Mucosa of rectum (tissue), 2 donors: ENCODE data around the gene AHCY.
A peak's percentile ranks its signal among the peaks of the same experiment; 100 is the strongest.

Experiments
- H3K27ac ChIP-seq, 2 donors: one replicate each; pipeline ENCODE4 v1.7.0; 2013; ENCODE audit warnings: inconsistent platforms in 2 of 2, low read depth in 2 of 2, low read length in 2 of 2
- H3K27me3 ChIP-seq, 2 donors: one replicate each; pipeline ENCODE4 v1.7.0; 2013; ENCODE audit warnings: low read length in 2 of 2; ENCODE audit not compliant: control insufficient read depth in 2 of 2, insufficient read depth in 2 of 2
- H3K36me3 ChIP-seq, 2 donors: one replicate each; pipeline ENCODE4 v1.7.0; 2013; ENCODE audit warnings: low read length in 2 of 2; ENCODE audit not compliant: control insufficient read depth in 2 of 2, insufficient read depth in 2 of 2
- H3K4me1 ChIP-seq, 2 donors: one replicate each; pipeline ENCODE4 v1.7.0; 2013; ENCODE audit warnings: low read length in 2 of 2, mild to moderate bottlenecking in 1 of 2; ENCODE audit not compliant: control insufficient read depth in 2 of 2, insufficient read depth in 2 of 2
- H3K4me3 ChIP-seq, 2 donors: one replicate each; pipeline ENCODE4 v1.7.0; 2013; ENCODE audit warnings: low read length in 2 of 2
- H3K9ac ChIP-seq, 2 donors: one replicate each; pipeline ENCODE4 v1.7.0; 2013; ENCODE audit warnings: low read length in 2 of 2, low read depth in 1 of 2, mild to moderate bottlenecking in 1 of 2
- H3K9me3 ChIP-seq, 2 donors: one replicate each; pipeline ENCODE4 v1.7.0; 2013; ENCODE audit warnings: low read length in 2 of 2; ENCODE audit not compliant: control insufficient read depth in 2 of 2
- donor health status: healthy.
- donor health status: Normal muscosa, but diverticular disease.

Gene AHCY

DNA sequence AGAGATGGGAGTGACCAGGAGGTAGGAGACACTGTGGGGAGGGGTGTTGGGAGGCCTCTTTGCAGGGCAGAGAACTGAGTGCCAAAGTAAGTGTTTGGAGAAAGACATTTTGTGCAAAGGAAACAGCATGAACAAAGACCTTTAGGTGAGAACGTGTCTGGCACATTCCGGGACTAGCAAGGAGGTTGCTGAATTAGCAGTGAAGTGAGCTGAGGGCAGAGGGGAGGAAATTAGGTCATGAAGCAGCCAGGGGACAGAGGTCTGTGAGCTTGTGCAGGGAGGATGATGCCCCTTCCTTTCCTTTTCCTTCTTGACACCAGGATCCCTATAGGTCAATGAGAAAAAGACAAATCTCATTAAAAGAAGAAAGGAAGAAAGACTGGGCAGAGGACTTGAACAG lies 21.4 kb upstream of the AHCY start:
- no peak overlapping the region for H3K27ac ChIP-seq
- no peaks in the 10 kb centered on the region for H3K36me3 ChIP-seq
- no peaks in the 10 kb centered on the region for H3K27me3 ChIP-seq
- H3K4me3 ChIP-seq = no peak overlapping the region
- H3K4me1 ChIP-seq = peaks cover 0 to 11% of the 10 kb centered on the region in 2 donors
- H3K9ac ChIP-seq = no peak overlapping the region
- no peaks in the 10 kb centered on the region for H3K9me3 ChIP-seq

DNA sequence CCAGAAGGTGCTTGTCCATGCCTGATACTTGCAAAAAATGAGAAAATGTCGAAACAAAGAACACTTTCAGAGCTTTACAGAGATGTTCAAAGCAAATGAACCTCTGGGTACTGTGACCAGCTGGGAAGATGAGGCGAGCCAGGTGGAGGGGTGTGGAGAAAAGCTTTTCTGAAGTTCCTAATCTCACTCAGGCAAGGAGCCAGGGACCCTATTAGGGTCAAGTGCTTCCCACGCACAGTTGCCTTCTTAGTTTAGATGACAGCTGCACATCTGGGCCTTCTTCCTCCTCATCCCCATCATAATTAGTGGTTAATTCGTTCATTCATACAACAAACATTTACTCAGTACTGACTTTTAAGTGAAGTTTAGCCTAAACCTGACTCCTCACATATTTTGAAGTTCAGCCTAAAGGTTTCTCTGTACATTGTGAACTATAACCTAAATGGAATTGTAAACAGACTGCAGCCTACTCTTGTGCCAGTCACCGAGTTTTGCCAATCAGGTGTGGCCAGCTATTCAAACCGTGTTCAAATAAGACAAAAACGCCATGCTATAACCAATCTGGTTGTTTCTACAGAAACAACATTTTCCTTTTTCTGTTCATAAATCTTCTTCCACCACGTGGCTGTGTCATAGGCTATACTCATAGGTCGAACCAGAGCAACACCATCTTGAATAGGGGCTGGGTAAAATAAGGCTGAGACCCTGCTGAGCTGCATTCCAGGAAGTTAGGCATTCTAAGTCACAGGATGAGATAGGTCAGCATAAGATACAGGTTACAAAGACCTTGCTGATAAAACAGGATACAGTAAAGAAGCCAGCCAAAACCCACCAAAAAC lies 19.3 kb upstream of the AHCY start:
- no peaks in the 10 kb centered on the region for H3K9me3 ChIP-seq
- no peak overlapping the region for H3K9ac ChIP-seq
- no peaks in the 10 kb centered on the region for H3K27me3 ChIP-seq
- H3K27ac ChIP-seq = no peak overlapping the region
- no peaks in the 10 kb centered on the region for H3K36me3 ChIP-seq
- no peak overlapping the region for H3K4me3 ChIP-seq
- H3K4me1 ChIP-seq = peaks cover 0 to 11% of the 10 kb centered on the region in 2 donors

DNA sequence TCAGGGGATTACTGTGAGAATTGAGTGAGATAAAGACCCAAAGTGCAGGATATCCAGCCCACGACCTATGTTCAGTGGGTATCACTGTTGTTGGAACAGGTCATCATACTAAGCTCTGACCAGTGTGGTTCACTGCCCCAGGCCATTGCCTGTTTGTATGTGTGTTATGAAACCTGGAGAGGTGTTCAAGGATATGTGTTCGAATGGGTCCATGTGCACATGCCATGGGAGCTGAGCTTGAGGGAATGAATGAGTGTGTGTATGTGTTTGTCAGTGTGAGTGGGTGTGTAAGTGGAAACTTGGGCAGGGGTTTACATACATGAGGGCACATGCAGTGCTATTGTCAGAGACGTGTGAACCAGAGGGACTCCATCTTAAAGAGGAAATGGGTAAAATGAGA lies 17.7 kb upstream of the AHCY start:
- no peaks in the 10 kb centered on the region for H3K36me3 ChIP-seq
- H3K27me3 ChIP-seq = no peaks in the 10 kb centered on the region
- no peaks in the 10 kb centered on the region for H3K9me3 ChIP-seq
- H3K4me3 ChIP-seq = no peak overlapping the region
- H3K9ac ChIP-seq = no peak overlapping the region
- H3K27ac ChIP-seq = no peak overlapping the region
- peaks cover 0 to 11% of the 10 kb centered on the region in 2 donors for H3K4me1 ChIP-seq

DNA sequence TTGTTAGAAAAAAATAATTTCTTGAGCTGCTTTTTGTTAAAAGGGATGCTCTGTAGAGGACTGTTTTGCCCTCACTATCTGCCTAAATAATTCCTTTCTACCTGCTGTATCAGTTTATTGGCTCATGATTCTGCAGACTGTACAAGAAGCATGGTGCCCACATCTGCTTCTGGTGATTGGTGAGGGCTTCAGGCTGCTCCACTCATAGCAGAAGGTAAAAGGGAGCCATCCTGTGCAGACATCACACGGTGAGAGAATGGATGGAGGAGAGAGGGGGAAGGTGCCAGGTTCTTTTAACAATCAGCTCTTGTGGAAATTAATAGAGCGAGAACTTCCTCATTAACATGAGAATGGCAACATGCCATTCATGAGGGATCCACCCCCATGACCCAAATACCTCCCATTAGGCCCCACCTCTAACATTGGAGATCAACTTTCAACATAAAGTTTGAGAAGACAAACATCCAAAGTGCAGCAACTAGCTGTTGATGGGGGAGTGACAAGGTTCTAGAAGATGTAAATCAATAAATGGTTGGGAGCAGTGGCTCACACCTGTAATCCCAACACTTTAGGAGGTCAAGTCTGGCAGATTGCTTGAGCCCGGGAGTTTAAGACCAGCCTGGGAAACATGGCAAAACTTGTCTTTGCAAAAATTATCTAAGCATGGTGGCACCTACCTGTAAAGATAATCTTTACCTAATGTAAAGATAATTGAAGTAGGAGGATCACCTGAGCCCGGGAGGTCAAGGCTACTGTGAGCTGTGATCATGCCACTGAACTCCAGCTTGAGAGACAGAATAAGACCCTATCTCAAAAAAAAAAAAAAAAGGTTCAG lies 15.7 kb upstream of the AHCY start:
- Histone ChIP-seq H3K4me3 (no peak overlapping the region), H3K36me3 (no peaks in the 10 kb centered on the region), H3K4me1 (peaks cover 0 to 11% of the 10 kb centered on the region in 2 donors), H3K9me3 (no peaks in the 10 kb centered on the region), H3K27ac (no peak overlapping the region), H3K9ac (no peak overlapping the region), H3K27me3 (no peaks in the 10 kb centered on the region)

DNA sequence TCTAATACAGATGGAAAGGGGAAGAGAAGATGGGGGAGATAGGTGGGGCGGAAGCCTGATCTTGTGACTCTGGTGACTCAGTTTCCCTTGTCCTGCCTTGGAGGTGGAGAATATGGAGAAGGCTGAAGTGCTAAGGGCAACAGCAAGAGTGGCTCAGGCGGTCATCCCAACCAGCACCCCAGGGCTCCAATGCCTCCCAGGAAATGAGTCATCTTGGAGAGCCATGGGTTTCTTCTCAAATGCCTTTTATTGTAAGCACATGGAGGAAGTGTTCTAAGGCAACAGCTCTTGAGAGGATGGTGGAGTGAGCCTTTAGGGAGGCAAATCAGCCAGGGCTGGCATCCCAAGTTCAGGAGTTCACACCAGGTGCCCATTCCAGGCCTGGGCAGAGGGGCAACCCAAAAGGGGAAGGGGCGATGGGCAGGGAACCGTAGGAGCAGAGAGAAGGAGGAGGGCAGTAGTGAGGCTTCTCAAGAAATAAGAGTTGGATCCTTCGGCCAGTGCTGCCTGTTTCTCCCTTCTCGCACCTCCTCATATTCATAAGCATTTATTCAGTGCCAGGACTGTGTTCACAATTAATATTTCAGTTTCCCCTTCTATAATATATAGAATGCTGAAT lies 13.2 kb upstream of the AHCY start:
- no peak overlapping the region for H3K4me3 ChIP-seq
- H3K9ac ChIP-seq = no peak overlapping the region
- no peaks in the 10 kb centered on the region for H3K36me3 ChIP-seq
- H3K27ac ChIP-seq = no peak overlapping the region
- no peaks in the 10 kb centered on the region for H3K9me3 ChIP-seq
- peaks cover 12 to 13% of the 10 kb centered on the region in 2 donors for H3K4me1 ChIP-seq
- peaks cover 0 to 3% of the 10 kb centered on the region in 2 donors for H3K27me3 ChIP-seq

DNA sequence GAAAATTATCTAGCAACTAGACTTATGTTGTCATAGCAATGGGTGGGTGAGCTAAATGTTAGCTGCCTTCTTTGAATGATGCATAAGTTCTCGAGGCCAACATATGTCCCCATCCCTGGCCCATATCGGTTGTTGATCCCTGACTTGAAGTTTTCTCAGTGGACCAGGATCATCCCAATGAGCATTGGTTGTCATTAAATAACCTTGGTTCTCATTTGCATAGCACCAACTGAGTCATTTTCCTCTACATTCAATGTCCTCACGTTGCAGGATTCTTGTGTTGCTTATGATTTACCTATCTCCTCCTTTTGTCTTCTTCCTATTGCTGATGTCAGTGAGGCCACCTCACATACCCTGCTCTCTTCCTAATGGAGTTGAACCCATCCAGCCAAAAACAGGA lies 12.1 kb upstream of the AHCY start:
- H3K9me3 ChIP-seq = no peaks in the 10 kb centered on the region
- no peak overlapping the region for H3K9ac ChIP-seq
- no peak overlapping the region for H3K4me3 ChIP-seq
- peaks cover 0 to 3% of the 10 kb centered on the region in 2 donors for H3K27me3 ChIP-seq
- H3K4me1 ChIP-seq = peaks cover 18 to 19% of the 10 kb centered on the region in 2 donors
- no peaks in the 10 kb centered on the region for H3K36me3 ChIP-seq
- no peak overlapping the region for H3K27ac ChIP-seq

DNA sequence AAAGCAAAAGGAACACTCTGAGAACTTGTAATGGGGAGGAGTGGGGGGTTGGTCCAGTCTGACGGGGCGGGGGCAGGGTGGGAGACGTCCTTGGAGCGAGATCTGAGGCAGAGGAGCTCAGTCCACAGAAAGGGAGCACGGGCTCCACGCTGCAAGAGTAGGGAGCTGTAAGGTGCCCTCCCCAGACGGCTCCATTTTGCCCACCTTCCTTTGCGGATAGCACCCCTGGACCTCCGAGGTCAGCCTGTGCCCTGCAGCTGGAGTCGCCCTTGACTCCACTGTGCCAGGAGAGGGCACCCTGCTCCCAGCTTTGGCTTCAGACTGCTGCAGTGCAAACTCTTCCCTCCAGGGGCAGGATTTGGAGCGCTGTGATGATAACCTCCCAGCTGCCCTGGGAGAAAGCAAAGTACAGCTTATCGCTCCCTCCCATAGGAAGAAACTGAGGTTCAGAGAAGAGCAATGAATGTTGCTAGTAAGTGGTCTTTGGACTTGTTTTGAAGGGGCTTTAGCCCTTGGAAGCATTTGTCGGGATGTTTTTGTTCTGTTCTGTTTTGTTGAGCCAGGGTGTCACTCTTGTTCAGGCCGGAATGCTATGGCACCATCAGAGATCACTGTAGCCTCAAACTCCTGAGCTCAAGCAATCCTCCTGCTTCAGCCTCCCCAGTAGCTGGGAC lies 9.5 kb upstream of the AHCY start:
- H3K27ac ChIP-seq = no peak overlapping the region
- no peaks in the 10 kb centered on the region for H3K36me3 ChIP-seq
- H3K4me3 ChIP-seq = peak overlapping the region; percentile 66 to 70
- no peaks in the 10 kb centered on the region for H3K9me3 ChIP-seq
- peak overlapping the region in 1 of 2 donors; percentile 4 for H3K9ac ChIP-seq
- peaks cover 18 to 23% of the 10 kb centered on the region in 2 donors for H3K4me1 ChIP-seq
- peaks cover 0 to 3% of the 10 kb centered on the region in 2 donors for H3K27me3 ChIP-seq

DNA sequence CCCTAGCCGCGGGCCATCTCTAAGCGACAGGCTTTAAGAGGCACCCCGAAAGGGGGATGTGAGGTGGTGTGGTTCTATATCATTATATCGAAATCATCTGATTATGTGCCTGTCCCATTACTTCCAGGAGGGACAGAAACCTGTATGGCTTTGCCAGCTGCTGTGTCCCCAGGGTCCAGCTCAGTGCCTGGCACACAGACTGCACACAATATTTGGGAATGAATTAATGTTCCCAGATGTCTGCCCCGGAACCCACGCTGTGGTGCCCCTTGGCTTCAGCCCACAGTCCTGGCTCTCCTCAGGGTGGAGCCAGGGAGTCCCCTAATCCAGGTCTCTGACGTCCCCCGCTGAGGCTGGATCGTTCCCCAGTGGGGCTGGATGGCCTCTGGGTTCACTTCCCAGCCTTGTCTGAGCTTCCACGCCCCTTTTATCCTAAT lies 8.9 kb upstream of the AHCY start:
- peak overlapping the region in 1 of 2 donors; percentile 23 for H3K9ac ChIP-seq

DNA sequence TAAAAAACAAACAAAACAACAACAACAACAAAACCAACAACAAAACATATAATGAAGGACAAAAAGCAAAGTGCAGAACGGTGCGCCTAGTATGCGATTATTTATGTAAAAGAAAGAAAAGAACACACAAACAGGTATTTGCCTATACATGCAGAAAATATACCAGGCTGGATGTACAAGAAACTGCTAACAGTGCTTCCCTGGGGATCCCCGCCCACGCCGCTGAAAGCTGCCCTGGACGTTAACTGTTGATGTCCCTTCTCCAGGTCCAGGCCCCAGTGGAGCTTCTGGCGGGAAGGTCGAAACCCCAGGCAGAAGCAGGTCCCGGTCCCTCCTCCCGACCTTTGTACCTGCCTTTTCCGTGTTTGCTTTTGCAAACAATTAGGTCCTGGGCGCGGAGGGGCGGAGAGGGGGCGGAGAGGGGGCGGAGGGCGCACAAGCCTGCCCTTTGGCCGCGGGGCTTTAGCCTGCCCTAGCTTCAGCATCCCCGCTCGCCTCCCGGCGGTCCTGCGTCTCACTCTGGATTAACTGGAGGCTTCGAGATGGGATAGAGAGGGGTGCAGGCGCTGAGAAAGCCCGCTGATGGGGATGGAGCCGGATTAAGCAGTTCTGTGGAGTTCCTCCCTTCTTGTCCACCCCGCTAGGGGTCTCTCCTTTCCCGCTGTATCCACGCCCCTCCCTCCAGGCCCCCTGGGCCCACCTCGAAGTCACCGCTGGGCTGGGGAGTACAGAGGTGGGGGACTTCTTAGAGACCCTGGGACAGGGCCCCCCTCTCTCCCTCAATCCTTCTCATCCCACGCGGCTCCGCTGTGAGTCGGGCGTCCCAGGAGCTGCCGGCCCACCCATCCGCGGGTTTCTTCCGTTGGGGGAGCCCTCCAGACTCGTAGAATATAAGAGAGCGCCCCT lies 8.2 kb upstream of the AHCY start:
- peak overlapping the region; percentile 54 to 66 for H3K4me3 ChIP-seq
- H3K36me3 ChIP-seq = no peaks in the 10 kb centered on the region
- H3K27ac ChIP-seq = peak overlapping the region; percentile 41 to 70

More for the DNA sequence above, 8.9 kb upstream of the AHCY start:
- Histone ChIP-seq H3K27ac (peak overlapping the region; percentile 41 to 43), H3K4me1 (peaks cover 18 to 23% of the 10 kb centered on the region in 2 donors), H3K4me3 (peak overlapping the region; percentile 66 to 70), H3K27me3 (peaks cover 0 to 3% of the 10 kb centered on the region in 2 donors), H3K36me3 (no peaks in the 10 kb centered on the region), H3K9me3 (no peaks in the 10 kb centered on the region)

More for the DNA sequence above, 8.2 kb upstream of the AHCY start:
- H3K9me3 ChIP-seq = no peaks in the 10 kb centered on the region
- H3K27me3 ChIP-seq = peaks cover 0 to 3% of the 10 kb centered on the region in 2 donors
- peak overlapping the region in 1 of 2 donors; percentile 43 for H3K9ac ChIP-seq
- H3K4me1 ChIP-seq = peaks cover 18 to 23% of the 10 kb centered on the region in 2 donors
